ENCODE measurements around the gene RELA.

RELA gene

GRCh38 chr11:65611028-65611757 lies 51.5 kb downstream of the RELA start:
- DNase-seq, result no peak

- no peak for DNase-seq
These were observed 52.3 kb downstream of the RELA start for GRCh38 chr11:65610404-65610803.

GRCh38 chr11:65609665-65610064 lies 53.1 kb downstream of the RELA start:
- no peak for DNase-seq

GRCh38 chr11:65609229-65609628 lies 53.5 kb downstream of the RELA start:
- DNase-seq, result no peak

DNA sequence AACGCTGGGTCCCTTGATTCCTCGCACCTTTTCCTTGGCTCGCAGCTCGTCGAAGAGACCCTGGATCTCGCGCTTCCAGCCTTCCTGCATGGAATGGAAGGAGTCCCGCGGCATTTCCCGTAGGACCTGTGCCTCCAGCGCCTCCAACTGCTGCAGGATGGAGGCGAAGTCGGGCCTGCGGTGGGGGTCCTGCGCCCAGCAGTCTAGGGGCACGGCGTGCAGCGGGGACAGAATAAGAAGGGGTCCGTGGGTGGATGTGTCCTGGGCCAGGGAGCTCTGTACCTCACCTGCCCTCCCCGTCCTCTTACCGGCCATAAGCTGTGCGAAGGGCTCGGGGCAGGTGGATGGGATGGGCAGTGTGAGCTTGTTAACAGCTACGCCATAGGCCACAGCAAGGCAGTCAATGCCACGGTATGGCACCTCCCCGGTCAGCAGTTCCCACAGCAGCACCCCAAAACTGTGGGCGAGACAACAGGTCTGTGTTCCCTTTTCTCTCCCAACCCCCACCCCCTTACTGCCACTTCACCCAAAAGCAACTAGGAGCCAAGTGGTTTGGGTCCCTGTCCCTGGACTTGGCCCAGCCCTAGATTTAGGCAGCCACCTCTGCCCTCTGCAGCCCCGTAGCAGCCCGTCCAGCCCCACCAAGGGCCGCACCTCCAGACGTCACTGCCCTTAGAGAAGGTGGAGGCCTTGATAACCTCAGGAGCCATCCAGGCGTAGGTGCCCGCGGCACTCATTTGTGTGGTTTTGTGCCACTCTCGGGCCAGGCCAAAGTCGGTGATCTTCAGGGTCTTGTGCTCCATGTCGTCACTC lies 54.9 kb downstream of the RELA start:
- no peak for DNase-seq

DNA sequence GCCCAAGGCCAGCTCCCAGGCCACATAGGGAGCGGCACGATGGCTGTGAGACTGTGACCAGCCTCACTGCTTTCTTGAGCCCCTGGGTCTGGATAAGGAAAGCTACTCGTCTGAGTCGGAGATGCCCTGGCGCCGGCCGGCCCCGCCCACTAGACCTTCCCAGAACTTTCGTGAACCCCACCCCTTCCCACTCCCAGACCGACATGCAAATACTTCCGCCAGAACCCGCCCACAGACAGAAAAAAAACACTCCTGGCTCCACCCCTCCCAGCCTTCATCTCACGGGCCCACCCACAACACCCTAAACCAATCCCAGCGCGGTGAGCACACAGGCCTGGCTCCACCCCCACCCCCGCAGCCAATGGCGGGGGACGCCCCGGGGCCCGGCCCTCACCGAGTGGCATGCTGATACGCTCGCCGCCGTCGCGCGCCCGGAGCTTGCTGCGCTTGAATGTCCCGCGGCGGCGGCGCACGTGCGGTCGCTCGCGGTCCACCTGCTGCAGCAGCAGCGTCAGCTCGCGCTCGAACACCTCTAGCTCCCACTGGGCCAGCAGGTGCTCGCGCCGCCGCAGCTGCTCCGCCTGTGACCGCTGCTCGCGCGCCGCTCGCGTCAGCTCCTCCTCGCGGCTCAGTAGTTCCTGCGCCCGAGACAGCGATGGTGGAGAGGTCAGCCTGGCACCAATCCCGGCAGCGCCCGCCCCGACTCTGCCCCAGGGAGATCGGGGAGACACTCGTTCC lies 55.7 kb downstream of the RELA start:
- DNase-seq, result peak; percentile 53 to 54

- no peak for DNase-seq
These were observed 58.5 kb downstream of the RELA start for GRCh38 chr11:65604258-65604657.
